Measurements from ENCODE around the gene FLT4. TPM values are rescaled to one million over a fixed set of nuclear protein-coding genes. Genes with fewer than 3 reads are reported as not detected.

Gene FLT4
- total and polyA plus RNA-seq, 2 donors (not counting 1 experiment from before 2014, with no cell fraction given): 0.17 TPM; not detected in 1

DNA sequence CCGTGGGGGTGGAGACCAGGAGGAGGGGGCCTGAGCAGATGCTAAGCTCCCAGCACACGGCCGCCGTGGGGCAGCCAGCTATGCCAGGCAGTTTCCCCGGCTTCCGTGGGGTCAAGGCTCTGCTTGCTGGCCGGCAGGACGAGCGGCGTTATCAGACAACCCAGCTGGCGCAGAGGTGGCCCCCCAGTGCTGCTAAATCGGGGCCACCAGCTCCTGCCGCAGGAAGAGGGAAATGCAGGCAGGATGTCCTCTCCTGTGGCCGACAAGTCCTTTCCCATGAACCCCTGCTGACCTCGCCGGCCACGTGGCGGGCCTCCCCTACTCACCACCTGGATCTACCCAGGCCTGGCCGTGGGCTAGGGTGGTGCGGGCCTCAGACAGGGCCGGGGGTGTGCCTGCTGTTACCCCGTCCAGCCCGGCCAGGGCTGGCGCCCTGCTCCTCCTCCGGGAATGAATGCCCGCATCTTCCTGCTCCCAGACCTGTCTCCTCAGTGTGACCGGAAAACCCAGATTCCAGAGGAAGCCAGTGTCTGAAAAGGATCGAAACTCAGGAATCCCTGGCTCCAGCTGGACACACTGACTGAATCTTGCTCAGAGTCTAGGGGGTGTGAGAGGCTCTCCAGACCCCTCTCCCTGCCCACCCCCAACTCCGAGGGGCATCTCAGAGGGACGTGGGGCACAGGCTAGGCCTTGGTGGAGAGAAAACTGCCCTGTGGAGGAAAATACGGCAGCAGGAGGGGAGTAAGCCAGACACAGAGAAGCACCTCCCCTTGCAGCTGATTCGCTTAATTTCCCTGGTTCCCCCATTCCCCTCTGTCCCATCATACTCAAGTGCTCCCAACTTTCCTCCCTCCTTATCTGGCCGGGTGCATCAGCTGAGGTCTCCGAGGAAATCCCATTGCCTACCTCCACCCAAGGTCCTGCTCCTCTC is 3.9 kb downstream of the FLT4 start:
- no peaks in the 10 kb centered on the region for H3K4me1 ChIP-seq (ENCODE audit: control insufficient read depth, extremely low read depth, insufficient read depth, low read length)
- H3K36me3 ChIP-seq (ENCODE audit: control insufficient read depth, insufficient read depth, low read length): no peaks in the 10 kb centered on the region
- no peak overlapping the region for H3K4me3 ChIP-seq (replicated peaks in 1 of 4; ENCODE audit: control extremely low read depth in 1 of 4, insufficient read depth in 1 of 4, low read depth in 3 of 4, low read length in 4 of 4)
- no peak overlapping the region for H3K9ac ChIP-seq (ENCODE audit: insufficient read depth, low read length)
- H2AFZ ChIP-seq (ENCODE audit: low read length): no peak overlapping the region
- no peaks in the 10 kb centered on the region for H4K20me1 ChIP-seq (ENCODE audit: control insufficient read depth, extremely low read depth, insufficient read depth, low read length)
- H3K4me2 ChIP-seq (ENCODE audit: extremely low read depth, insufficient read depth, low read length): no peak overlapping the region
- peaks cover 12% of the 10 kb centered on the region for H3K27me3 ChIP-seq (ENCODE audit: control insufficient read depth, insufficient read depth, low read length)
- no peaks in the 10 kb centered on the region for H3K79me2 ChIP-seq (ENCODE audit: control insufficient read depth, insufficient read depth, low read length)
- TF ChIP-seq EZH2 (IDR thresholded peaks at IDR 0.05; ENCODE audit: low read length, missing control alignments): no peak
- TF ChIP-seq, protein P1, sequence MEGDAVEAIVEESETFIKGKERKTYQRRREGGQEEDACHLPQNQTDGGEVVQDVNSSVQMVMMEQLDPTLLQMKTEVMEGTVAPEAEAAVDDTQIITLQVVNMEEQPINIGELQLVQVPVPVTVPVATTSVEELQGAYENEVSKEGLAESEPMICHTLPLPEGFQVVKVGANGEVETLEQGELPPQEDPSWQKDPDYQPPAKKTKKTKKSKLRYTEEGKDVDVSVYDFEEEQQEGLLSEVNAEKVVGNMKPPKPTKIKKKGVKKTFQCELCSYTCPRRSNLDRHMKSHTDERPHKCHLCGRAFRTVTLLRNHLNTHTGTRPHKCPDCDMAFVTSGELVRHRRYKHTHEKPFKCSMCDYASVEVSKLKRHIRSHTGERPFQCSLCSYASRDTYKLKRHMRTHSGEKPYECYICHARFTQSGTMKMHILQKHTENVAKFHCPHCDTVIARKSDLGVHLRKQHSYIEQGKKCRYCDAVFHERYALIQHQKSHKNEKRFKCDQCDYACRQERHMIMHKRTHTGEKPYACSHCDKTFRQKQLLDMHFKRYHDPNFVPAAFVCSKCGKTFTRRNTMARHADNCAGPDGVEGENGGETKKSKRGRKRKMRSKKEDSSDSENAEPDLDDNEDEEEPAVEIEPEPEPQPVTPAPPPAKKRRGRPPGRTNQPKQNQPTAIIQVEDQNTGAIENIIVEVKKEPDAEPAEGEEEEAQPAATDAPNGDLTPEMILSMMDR (conservative IDR thresholded peaks at IDR 0.05 in 1 of 2, IDR thresholded peaks at IDR 0.05 in 1 of 2; ENCODE audit: low read depth in 1 of 2, low read length in 2 of 2): no peak
- H3K27ac ChIP-seq (ENCODE audit: insufficient read depth, low read length): no peak overlapping the region
- H3K9me3 ChIP-seq (ENCODE audit: control insufficient read depth, insufficient read depth, low read depth, low read length): no peaks in the 10 kb centered on the region
- DNase-seq (ENCODE audit: low read depth in 2 of 2): no peak

DNA sequence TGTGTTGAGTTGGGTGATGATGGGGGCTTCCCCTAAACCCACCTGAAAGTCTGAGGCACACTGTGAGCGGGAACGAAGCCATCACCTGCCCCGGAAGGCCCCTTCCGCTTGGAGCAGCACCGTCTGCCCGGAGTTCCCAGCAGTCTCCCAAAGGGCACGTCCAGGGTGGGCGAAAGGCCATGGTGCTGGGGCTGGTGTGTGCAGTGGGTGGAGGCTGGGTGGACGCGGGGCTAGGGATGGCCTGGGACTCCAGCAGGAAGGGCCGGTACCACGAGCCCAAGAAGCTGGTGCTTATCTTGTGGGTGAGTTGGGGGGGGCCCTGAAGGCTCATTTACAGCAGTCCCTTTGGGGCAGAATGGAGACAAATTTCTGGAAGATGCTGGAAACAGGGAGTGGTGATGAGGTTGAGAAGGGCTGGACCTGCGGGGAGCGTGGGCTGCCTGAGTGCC is 4.6 kb downstream of the FLT4 start:
- DNase-seq (ENCODE audit: low read depth in 2 of 2): no peak
- no peaks in the 10 kb centered on the region for H3K9me3 ChIP-seq (ENCODE audit: control insufficient read depth, insufficient read depth, low read depth, low read length)
- no peaks in the 10 kb centered on the region for H4K20me1 ChIP-seq (ENCODE audit: control insufficient read depth, extremely low read depth, insufficient read depth, low read length)
- peaks cover 10% of the 10 kb centered on the region for H3K27me3 ChIP-seq (ENCODE audit: control insufficient read depth, insufficient read depth, low read length)
- H3K36me3 ChIP-seq (ENCODE audit: control insufficient read depth, insufficient read depth, low read length): no peaks in the 10 kb centered on the region
- no peak overlapping the region for H3K4me3 ChIP-seq (replicated peaks in 1 of 4; ENCODE audit: control extremely low read depth in 1 of 4, insufficient read depth in 1 of 4, low read depth in 3 of 4, low read length in 4 of 4)
- H3K79me2 ChIP-seq (ENCODE audit: control insufficient read depth, insufficient read depth, low read length): no peaks in the 10 kb centered on the region
- no peak overlapping the region for H2AFZ ChIP-seq (ENCODE audit: low read length)
- no peaks in the 10 kb centered on the region for H3K4me1 ChIP-seq (ENCODE audit: control insufficient read depth, extremely low read depth, insufficient read depth, low read length)
- H3K4me2 ChIP-seq (ENCODE audit: extremely low read depth, insufficient read depth, low read length): no peak overlapping the region
- H3K27ac ChIP-seq (ENCODE audit: insufficient read depth, low read length): no peak overlapping the region
- H3K9ac ChIP-seq (ENCODE audit: insufficient read depth, low read length): no peak overlapping the region
- TF ChIP-seq, protein P1 (conservative IDR thresholded peaks at IDR 0.05 in 1 of 2, IDR thresholded peaks at IDR 0.05 in 1 of 2; ENCODE audit: low read depth in 1 of 2, low read length in 2 of 2): no peak
- no peak for TF ChIP-seq EZH2 (IDR thresholded peaks at IDR 0.05; ENCODE audit: low read length, missing control alignments)

DNA sequence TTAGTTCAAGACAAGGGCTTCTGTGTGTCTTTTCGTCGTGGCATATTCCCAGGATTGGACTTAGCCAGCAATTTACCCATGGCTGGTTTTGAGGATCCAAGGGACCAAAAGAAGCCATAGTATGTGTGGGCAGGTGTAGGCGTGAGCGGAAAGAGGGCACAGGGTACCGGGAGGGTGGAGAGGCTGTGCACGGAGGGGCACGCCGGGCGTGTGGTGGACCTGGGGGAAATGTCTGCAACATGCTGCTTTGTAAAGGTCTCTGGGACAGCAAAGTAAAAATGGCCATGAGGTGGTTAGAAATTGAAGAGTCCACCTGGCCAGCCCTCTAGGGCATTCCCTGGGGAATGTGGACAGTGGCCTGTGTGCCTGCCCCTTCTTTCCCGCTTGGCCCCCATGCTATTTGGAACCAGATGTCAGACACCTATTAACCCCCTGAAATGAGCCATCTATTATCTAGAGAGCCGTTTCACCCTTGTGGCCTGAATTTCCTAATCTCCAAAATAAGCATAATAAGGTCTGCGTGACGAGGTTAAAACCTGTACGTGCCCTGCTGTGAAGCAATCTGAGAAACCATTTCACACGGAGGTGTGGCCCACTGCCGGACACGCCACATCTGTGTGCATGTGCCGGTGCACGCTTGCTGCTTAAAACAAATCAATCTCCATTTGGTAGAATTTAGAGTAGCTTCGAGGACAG is 5.1 kb downstream of the FLT4 start:
- no peaks in the 10 kb centered on the region for H3K9me3 ChIP-seq (ENCODE audit: control insufficient read depth, insufficient read depth, low read depth, low read length)
- H2AFZ ChIP-seq (ENCODE audit: low read length): no peak overlapping the region
- peaks cover 8% of the 10 kb centered on the region for H3K27me3 ChIP-seq (ENCODE audit: control insufficient read depth, insufficient read depth, low read length)
- no peaks in the 10 kb centered on the region for H4K20me1 ChIP-seq (ENCODE audit: control insufficient read depth, extremely low read depth, insufficient read depth, low read length)
- no peaks in the 10 kb centered on the region for H3K36me3 ChIP-seq (ENCODE audit: control insufficient read depth, insufficient read depth, low read length)
- H3K27ac ChIP-seq (ENCODE audit: insufficient read depth, low read length): no peak overlapping the region
- TF ChIP-seq, protein P1 (conservative IDR thresholded peaks at IDR 0.05 in 1 of 2, IDR thresholded peaks at IDR 0.05 in 1 of 2; ENCODE audit: low read depth in 1 of 2, low read length in 2 of 2): no peak
- TF ChIP-seq EZH2 (IDR thresholded peaks at IDR 0.05; ENCODE audit: low read length, missing control alignments): no peak
- no peak for DNase-seq (ENCODE audit: low read depth in 2 of 2)
- no peak overlapping the region for H3K4me2 ChIP-seq (ENCODE audit: extremely low read depth, insufficient read depth, low read length)
- H3K9ac ChIP-seq (ENCODE audit: insufficient read depth, low read length): no peak overlapping the region
- H3K79me2 ChIP-seq (ENCODE audit: control insufficient read depth, insufficient read depth, low read length): no peaks in the 10 kb centered on the region
- H3K4me3 ChIP-seq (replicated peaks in 1 of 4; ENCODE audit: control extremely low read depth in 1 of 4, insufficient read depth in 1 of 4, low read depth in 3 of 4, low read length in 4 of 4): no peak overlapping the region
- no peaks in the 10 kb centered on the region for H3K4me1 ChIP-seq (ENCODE audit: control insufficient read depth, extremely low read depth, insufficient read depth, low read length)
